Inferior parietal cortex (tissue), 1 donor: ENCODE results near the gene RNPEP.
A peak's percentile ranks its signal among the peaks of the same experiment; 100 is the strongest.
"Not testable (repeated sequence)": the region's sequence is repeated elsewhere in the genome, so short reads cannot be mapped to it uniquely, and the experiment has no call there.

ENCODE experiments used
- DNase-seq: peaks from one replicate; pipeline ENCODE4 v3.0.0-alpha.2; 2016; ENCODE audit errors: extremely low spot score

Gene RNPEP, protein sequence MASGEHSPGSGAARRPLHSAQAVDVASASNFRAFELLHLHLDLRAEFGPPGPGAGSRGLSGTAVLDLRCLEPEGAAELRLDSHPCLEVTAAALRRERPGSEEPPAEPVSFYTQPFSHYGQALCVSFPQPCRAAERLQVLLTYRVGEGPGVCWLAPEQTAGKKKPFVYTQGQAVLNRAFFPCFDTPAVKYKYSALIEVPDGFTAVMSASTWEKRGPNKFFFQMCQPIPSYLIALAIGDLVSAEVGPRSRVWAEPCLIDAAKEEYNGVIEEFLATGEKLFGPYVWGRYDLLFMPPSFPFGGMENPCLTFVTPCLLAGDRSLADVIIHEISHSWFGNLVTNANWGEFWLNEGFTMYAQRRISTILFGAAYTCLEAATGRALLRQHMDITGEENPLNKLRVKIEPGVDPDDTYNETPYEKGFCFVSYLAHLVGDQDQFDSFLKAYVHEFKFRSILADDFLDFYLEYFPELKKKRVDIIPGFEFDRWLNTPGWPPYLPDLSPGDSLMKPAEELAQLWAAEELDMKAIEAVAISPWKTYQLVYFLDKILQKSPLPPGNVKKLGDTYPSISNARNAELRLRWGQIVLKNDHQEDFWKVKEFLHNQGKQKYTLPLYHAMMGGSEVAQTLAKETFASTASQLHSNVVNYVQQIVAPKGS

DNA sequence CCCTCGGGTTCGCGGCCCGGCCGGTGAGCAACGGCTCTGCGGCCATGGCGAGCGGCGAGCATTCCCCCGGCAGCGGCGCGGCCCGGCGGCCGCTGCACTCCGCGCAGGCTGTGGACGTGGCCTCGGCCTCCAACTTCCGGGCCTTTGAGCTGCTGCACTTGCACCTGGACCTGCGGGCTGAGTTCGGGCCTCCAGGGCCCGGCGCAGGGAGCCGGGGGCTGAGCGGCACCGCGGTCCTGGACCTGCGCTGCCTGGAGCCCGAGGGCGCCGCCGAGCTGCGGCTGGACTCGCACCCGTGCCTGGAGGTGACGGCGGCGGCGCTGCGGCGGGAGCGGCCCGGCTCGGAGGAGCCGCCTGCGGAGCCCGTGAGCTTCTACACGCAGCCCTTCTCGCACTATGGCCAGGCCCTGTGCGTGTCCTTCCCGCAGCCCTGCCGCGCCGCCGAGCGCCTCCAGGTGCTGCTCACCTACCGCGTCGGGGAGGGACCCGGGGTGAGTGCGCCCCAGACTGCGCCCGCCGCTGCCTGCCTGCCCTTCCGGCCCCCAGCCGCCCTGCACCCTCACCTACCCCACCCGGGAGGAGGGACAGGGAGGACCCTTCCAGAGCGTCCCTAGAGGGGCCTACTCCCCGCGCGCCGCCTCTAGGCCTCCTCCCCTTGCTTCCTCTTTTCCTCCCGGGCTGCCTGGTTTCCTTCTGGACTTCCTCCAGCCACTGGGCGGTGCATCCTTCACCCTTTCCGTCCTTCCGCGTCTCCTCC, at the start of gene RNPEP:
Gene RNPEP, plus strand, starts transcription at position 26 of the 757 bp plus-strand sequence. Its CDS starts 19 bp downstream, at position 45.
- peak; percentile 66 for DNase-seq

DNA sequence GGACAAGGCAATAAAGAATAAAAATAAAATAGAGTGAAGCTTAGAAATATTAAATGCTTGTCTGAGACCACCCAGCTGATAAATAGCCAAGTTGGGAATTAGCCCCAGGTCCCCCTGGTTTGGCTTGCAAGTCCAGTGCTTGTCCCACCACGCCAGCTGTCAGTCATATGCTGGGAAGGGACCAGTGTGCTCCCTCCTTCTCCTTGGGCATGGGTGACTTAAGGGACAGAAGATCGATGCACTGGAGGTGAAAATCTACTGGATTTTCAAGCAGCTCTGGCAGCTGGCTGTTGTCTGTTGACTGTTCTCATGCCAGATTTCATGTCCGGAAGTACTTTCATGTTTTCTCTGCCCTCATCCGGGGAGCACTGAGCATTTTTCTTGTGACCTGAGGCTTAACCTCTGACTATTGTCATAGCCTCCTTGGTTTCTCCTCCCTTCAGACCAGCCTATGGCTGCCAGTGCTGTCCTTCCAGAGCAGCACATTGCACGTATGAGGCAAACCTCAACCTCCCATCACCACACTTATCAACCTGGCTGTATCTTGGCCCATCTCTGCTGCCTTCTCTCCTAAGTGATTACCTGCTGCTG, 48.5 kb upstream of the RNPEP start:
- DNase-seq: no peak

DNA sequence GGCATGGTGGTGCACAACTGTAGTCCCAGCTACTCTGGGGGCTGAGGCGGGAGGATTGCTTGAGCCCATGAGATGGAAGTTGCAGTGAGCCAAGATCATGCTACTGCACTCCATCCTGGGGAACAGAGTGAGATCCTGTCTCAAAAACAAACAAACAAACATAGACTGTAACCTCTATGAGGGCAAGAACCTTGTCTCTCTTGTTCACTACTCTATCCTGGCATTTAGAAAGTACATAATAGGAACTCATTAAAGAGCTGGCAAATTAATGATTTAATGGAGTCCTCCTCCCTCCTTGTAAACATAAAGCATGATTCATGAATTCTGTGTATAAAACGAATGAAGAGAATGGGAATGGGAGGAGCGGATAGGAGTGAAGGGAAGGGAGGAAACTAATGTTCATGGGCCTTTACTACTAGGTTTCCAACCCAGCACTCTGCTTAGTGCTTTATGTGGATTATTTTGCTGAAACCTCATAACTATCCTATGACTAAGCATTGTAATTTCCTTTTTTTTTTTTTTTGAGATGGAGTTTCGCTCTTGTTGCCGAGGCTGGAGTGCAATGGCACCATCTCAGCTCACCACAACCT, 44.7 kb upstream of the RNPEP start:
- DNase-seq: no peak

DNA sequence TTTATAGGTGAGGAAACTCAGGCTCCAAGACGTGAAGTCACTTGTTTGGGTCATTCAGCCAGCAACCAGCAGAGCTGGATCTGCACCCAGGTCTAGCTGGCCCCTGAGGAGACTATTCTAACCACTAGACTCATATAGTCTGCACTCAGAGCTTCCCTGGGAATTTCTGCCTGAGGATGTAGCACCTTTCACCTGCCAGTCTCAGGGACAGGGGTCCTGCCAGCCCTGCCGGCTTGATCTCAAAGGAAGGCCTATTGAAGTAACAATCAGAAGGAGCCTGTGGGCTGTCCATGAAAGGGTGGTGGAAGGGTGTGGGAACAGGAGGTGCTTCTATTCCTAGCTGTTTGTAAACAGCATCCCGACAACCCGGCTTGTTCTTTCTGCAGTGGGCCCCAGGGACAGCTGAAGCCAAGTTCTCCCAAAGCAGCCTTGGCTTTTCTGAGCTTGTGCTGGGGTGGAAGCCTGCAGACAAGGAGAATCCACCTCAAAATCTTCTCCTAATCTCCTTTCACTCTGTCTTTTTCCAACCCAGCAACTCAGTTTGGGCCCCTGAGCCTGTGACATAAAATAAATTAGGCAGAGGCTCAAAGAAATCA, 43.9 kb upstream of the RNPEP start:
- no peak for DNase-seq

DNA sequence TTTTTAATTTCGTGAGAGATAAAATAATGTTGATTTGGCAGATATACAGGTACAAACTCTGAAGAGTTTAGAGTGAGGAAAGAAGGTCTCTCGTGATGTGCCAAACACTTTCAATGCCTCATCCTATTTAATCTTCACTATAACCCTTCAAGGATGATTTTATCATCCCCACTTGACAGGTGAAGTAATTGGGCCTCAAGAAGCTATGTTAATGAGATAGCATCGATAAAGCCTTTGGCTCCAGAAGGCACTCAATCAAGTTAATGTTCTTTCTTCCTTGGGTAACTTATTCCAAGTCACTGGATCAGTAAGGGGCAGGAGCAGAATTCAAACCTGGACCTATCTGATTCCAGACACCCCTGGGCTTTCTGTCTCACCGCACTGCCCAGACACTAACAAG, 43.3 kb upstream of the RNPEP start:
- DNase-seq: no peak

DNA sequence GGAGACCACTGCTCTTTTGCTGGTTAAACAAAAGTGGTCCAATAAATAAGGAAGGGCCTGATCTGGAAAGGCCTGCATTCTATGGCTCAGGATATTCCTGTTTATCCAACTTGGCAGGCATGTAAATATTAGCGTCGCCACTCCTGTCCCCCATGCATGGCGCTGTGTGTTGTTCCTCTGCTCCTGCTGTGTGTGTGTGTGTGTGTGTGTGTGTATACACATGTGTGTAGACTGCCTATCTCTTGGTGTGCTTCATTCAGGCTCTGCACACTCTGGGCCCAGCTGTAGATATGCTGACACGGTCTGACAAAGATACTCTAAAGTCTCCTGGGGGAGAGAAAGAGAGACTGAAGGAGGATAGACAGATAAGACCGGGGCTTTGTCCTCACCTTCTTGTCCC, 42.9 kb upstream of the RNPEP start:
- DNase-seq: no peak

DNA sequence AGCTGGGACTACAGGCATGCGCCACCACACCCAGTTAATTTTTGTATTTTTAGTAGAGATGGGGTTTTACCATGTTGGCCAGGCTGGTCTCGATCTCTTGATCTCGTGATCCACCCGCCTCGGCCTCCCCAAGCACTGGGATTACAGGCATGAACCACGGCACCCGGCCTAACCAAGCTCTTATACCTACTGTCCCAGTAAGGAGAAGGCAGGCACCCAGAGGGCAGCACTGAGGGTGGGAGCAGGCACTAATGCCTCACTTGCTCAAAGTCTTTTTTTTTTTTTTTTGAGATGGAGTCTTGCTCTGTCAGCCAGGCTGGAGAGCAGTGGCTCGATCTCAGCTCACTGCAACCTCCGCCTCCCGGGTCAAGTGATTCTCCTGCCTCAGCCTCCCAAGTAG, 42.1 kb upstream of the RNPEP start:
- DNase-seq: not testable (repeated sequence)

DNA sequence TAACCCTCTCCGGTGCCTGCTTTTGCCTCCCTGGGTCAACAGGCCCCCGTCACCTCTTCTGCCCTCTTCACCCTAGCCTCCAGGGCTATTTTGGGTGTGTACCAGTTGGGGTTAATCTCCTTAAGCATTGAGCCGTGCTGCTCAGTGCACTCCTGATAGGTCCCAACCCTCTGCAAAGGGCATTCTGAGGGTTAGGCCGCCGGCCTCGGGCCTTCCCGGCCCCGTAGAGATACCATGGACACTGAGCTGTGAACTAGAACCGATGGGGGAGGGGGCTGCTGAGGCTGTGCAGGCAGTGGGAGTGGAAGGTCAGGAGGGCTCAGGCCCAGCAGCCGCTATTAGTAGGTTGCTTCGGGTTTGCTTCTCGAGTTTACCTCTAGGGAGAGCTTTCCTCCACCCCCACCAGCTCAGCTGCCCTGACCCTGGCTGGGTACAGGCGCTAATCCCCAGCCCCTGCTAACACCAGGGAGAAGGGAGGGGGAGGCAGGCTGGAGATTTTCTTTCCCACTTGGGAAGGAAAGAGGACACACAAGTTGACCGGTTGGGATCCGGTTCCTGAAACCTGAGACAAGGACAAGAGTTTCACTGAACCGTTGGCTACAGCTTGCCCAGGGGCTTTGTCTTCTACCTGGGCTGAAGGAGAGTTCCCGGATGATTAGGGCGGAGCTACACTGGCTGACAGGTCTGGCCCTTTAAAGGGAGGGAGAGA, 40.9 kb upstream of the RNPEP start:
- DNase-seq: no peak

DNA sequence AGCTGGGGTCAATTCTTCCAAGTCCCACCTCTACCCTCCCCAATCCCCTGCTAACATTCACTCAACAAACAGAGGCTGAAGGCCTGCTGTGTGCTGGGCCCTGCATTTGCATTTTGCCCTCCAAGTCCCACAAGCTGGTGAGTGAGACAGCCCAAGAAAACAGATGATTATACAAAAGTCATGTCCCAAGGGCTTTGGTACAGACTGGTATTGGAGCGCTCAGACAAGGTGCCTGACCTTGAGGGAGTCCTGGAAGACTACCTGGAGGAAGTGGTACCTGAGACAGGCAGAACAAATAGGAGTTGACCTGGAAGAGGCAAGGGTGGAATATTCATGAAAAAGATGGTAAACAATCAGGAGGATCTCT, 40.3 kb upstream of the RNPEP start:
- no peak for DNase-seq

DNA sequence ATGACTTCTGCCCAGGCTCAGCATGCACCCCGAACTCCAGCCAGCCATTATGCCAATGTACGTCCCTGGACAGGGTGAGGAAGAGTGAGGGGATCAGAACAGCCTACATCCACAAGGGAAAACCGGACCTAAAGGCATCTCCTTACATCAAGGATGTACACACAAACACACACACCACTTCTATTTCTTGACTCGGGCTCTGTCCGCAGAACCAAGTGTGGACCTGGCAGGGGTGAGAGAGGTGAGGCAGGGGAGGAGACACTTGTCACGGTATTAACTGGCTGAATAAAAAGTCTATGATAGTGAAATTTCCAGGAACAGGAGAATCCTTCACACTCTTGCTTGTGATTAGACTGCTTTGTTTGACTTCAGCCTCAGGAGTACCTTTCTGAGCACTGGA, 38.4 kb upstream of the RNPEP start:
- DNase-seq: no peak

DNA sequence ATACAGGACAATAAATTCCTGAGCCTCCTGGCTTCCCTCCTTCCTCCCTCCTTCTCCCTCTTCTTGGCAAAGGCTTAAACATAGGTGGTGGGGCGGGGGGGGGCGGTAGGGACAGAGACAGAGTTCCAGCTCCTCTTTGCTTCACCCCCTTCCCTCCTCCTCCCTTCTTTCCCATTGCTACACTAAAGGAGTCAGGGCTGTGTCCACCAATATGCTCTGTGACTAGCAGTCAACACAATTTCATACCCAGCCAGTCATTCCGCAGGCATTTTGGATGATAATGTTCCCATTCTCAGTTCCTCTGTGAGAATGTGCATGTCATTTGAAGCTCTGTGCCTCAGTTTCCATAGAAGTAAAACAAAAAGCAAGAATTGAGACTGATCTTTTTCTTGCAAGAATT, 37.8 kb upstream of the RNPEP start:
- no peak for DNase-seq

DNA sequence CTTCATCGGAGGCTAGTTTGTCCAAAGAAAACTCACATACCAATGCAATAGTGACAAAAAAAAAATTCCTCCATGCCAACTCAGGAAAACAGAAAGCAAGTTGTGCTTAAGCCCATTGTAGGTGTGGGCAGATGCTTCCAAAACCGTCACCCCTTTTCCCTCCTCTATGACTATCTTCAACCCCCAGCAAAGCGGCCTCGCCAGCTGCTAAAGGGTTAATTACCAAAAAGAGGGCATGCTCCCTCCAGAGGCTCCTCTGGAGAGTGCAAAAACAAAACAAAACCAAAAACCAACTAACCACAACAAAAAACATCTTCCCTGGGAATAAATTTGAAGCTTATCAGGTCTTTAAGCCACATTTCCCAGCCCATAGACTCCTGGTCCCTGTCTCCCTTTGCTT, 37.3 kb upstream of the RNPEP start:
- no peak for DNase-seq

DNA sequence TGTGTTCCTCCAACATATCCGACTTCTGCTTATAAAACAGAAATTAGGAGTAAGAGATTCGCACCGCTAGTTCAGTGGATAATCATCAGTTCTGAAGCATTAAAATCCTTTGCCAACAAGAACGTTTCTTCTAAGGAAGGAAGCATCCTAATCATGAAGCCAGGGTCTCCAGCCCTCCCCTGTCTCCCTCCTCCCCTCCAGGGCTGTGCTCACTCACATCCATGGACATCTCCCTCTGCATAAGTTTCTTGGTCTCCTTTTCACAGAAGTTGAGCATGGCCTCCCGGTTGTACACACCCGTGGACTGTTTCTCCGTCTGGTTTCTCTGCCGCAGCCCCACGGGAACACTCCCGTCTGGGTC, 36.6 kb upstream of the RNPEP start:
- no peak for DNase-seq

DNA sequence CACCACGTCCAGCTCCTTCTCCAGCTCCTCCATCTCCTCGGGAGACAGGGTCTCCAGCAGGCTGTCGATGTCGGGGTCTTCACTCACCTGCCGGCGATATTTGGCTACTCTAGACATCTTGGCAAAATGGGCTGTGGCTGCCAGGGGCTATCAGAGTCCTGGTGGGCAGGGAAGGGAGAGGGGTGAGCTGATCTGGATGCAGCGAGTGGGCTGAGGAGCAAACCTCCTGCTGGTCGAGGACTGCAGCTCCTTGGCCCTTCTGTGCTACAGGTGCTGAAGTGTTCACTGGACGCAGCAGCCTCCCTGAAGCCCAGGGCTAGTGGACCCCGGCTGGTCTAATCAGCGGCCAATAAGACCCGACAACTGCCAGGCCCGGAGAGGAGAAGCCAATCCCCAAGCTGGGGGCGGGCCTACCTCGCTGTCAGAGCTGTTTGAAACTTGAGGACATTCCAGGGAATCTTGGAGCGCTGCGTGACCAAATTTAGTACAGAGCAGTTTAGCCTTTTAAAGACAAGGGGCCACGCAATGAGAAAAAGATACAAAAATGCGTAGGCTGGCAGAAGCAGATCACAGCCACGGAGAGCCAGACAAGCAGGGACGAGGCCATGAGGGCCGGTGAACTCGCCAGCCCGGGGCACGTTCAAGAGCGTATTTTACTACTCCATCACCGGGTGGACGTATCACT, 36.1 kb upstream of the RNPEP start, which contains the start of gene LMOD1:
Gene LMOD1, minus strand, starts transcription at position 325 of the 685 bp plus-strand sequence. Its CDS starts 208 bp downstream, at position 117.
- peak; percentile 36 for DNase-seq

DNA sequence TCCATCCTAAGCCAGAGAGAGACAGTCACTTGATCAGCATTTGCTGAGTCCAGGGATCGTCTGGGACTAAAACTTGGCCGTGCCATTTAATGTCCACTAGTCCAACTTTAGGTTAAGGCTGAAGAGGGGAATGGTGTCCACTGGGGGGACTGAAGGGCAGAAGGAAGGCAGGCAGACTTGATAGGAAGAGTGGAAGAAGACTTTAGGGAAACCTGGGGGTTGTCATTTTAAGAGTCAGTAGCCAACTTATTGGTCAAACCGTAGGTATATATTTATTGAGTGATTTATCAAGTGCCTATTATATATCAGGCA, 34.8 kb upstream of the RNPEP start:
- no peak for DNase-seq

DNA sequence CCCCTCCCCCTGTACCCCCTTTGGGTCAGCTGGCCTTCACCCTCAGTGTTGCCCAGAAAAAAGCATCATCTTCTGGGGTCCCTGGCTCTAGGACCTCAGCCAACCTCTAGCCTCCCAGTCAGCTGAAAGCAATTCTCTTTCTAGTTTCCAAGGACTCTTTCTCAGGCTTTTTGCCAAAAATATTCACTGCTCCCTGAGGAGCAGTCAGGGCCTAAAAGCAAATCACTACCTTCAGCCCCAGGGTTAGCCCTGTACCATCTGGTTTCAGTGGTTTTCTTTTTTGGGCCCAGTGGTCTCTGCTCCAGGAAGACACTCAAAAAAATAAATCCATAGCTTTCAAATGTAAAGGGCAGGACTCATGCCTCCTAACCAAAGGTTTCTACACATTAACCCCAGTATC, 33.0 kb upstream of the RNPEP start:
- DNase-seq: no peak

DNA sequence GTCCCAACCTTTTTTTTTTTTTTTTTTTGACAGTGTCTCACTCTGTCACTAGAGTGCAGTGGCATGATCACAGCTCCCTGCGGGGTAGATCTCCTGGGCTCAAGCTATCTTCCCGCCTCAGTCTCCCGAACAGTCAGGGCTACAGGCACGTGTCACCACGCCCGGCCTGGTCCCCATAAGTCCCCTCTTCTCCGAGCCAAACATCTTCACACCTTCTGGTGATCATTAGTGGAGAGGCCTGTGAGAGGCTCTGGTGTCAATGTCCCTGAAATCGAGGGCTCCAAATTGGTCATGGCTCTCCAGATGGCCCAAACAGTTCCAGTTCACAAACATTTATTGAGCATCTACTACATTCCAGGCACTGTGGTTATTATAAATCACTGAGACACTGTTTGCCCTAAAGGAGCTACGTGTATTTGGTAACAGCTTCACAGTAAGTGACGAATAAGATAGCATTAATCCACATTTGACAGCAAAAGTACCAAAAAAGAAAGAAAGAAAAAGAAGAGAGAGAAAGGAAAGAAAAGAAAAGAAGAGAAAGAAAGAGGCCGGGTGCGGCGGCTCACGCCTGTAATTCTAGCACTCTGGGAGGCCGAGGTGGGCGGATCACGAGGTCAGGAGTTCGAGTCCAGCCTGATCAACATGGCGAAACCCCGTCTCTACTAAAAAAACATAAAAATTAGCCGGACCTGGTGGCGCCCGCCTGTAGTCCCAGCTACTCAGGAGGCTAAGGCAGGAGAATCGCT, 28.0 kb upstream of the RNPEP start:
- DNase-seq: no peak

DNA sequence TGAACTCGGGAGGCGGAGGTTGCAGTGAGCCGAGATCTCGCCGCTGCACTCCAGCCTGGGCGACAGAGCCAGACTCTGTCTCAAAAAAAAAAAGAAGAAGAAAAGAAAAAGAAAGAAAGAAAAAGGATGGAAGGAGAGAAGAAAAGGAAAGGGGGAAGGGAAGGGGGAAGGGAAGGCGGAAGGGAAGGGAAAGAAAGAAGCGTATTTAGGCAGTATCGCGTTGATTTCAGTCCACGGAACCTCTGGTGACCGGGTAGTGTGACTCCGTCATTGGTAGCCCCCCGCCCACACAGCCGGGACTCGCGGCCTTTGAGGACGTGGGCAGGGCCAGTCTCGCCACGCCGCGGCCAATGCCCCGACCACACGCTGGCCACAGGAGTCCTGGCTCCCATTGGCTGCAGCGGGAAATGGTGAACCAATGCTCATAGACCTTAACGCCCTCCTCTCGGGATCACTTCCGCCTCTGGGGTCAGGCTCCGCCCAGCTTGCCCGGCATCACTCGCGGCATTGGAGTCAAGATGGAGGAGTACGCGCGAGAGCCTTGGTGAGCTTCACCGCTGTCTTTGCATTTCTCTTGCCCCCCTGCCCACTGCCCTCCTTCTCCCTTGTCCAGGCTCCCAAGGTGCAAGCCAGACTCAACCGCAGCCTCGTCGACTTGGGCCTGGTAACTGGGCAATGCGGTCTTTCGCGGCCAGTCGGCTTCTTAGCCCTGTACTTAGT, 27.3 kb upstream of the RNPEP start, which contains the start of gene TIMM17A:
Gene TIMM17A, plus strand, starts transcription at position 495 of the 720 bp plus-strand sequence. Its CDS starts 24 bp downstream, at position 519.
- DNase-seq: peak; percentile 99

DNA sequence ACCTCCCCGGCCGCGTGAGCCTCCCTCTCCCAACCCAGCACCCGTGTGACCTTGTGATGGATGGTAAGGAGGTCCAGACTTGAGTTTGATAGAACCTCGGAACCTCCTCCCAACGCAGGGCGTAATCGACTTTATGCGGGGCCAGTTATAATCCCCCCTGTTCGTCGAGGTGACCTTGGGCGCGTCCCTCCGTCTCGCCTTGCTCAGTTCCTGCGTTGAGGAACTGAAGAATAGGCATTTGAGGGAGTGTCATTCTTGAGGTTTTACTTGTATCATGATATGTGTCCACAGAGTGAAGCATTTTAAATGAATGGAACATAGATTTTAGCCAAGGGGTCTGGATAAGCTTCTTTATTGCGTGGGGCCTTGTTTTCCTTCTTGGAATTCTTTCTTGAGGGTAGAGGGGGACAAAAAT, 26.7 kb upstream of the RNPEP start:
- DNase-seq: no peak
